Mesodermal cell (in vitro differentiated cells): Measurements from ENCODE around the gene JADE2.

Experiments used
- H3K27ac ChIP-seq: 2 replicates; pipeline ENCODE4 v1.7.0; 2013; ENCODE audit warnings: mild to moderate bottlenecking, low read depth, low read length, moderate library complexity; ENCODE audit not compliant: severe bottlenecking
- H3K36me3 ChIP-seq: 2 replicates; pipeline ENCODE4 v1.7.1; 2013; ENCODE audit warnings: mild to moderate bottlenecking, low read length, moderate library complexity; ENCODE audit not compliant: control insufficient read depth, insufficient read depth
- H3K4me1 ChIP-seq: one replicate; pipeline ENCODE4 v1.7.1; 2013; ENCODE audit warnings: mild to moderate bottlenecking, low read length; ENCODE audit not compliant: insufficient read depth, control insufficient read depth, poor library complexity, severe bottlenecking
- H3K4me3 ChIP-seq: 2 replicates; pipeline ENCODE4 v1.7.0; 2013; ENCODE audit warnings: low read length, control low read depth, mild to moderate bottlenecking; ENCODE audit not compliant: insufficient read depth, poor library complexity, severe bottlenecking; ENCODE audit errors: extremely low read depth
- H3K9me3 ChIP-seq: 2 replicates; pipeline ENCODE4 v1.7.1; 2013; ENCODE audit warnings: mild to moderate bottlenecking, low read length, moderate library complexity; ENCODE audit not compliant: control insufficient read depth
- WGBS, 2 experiments: methylation state at CpG; one replicate each; pipeline ENCODE4 v1.1.5; 2013; ENCODE audit warnings: missing lambda C conversion rate in 2 of 2; ENCODE audit not compliant: insufficient coverage in 2 of 2; 5-methylcytosine and 5-hydroxymethylcytosine counted together

JADE2 gene

GRCh38 chr5:134533115-134533815 is 7.8 kb downstream of the JADE2 start:
- Histone ChIP-seq H3K27ac (no peak overlapping the region), H3K4me1 (peaks cover 8% of the 10 kb centered on the region), H3K9me3 (no peaks in the 10 kb centered on the region), H3K4me3 (no peak overlapping the region), H3K36me3 (peaks cover 17% of the 10 kb centered on the region)
- WGBS, 2 experiments = 92 to 96% methylated on average over 4 to 5 of the region's 10 CpGs

DNA sequence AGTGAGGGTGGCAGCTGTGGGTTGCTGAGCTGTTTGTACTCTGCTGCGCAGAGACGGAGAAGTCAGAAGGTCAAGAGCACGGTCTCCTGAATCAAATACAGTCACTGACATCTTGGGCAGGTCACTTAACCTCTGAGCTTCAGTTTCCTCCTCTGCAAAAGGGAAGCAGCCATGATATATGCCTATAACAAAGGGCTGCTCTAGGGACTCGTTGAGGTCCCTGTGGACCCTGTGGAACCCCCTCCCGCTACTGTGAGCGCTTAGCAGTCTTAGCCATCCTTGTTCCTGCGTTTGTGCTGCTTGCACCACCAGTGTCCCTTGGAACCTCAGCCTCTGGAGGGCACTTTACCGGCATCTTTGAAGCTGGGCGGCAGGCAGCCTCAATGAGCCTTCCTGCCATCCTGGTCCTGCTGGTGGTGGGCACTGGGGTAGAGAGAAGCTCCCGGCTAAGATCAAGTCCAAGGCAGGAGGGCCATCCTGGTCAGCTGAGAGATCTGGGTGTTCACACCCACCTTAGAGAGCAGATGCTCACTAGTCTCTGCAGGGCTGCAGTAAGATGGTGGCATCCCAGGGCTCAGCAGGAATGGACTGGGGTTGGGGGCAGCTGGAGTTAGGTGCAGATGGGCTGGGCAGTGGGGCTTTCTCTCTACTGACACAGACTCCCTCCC is 8.7 kb downstream of the JADE2 start:
- WGBS, 2 experiments = 79 to 82% methylated on average over 9 to 10 of the region's 10 CpGs
- Histone ChIP-seq H3K9me3 (no peaks in the 10 kb centered on the region), H3K27ac (no peak overlapping the region), H3K4me3 (no peak overlapping the region), H3K36me3 (peaks cover 21% of the 10 kb centered on the region), H3K4me1 (peaks cover 8% of the 10 kb centered on the region)

- Histone ChIP-seq H3K4me3 (no peak overlapping the region), H3K4me1 (peaks cover 11% of the 10 kb centered on the region), H3K9me3 (no peaks in the 10 kb centered on the region), H3K36me3 (peaks cover 23% of the 10 kb centered on the region), H3K27ac (no peak overlapping the region)
- 75 to 94% methylated on average over 5 of the region's 5 CpGs for WGBS, 2 experiments
Observed at GRCh38 chr5:134534726-134535110, 9.2 kb downstream of the JADE2 start.

GRCh38 chr5:134536876-134537275 is 11.4 kb downstream of the JADE2 start:
- Histone ChIP-seq H3K36me3 (peaks cover 24% of the 10 kb centered on the region), H3K27ac (no peak overlapping the region), H3K4me1 (peaks cover 4% of the 10 kb centered on the region), H3K9me3 (no peaks in the 10 kb centered on the region), H3K4me3 (no peak overlapping the region)
- WGBS, 2 experiments = 88 to 89% methylated on average over 1 of the region's 1 CpG

- Histone ChIP-seq H3K4me1 (peaks cover 4% of the 10 kb centered on the region), H3K27ac (no peak overlapping the region), H3K4me3 (no peak overlapping the region), H3K9me3 (no peaks in the 10 kb centered on the region), H3K36me3 (peaks cover 24% of the 10 kb centered on the region)
Observed at GRCh38 chr5:134537297-134537696, 11.8 kb downstream of the JADE2 start.

DNA sequence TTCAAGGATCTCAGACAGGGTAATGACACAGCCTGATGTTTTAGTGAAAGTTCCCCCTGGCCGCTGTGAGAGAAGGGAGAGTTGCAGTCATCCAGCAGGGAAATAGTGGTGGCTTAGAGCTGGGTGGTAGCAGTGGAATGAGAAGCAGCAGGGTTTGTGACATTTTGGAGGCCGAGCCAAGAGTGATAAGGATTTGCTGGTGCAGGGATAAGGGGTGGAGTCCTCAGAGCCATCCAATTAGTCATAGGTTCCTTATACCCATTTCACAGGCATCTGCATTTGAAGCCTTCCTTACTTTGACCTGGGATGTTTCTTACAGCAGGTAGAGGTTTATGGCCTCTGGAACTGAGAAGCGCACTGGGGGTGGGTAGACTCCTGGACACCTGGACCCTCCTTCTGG is 12.8 kb downstream of the JADE2 start:
- Histone ChIP-seq H3K27ac (no peak overlapping the region), H3K36me3 (peaks cover 24% of the 10 kb centered on the region), H3K4me3 (no peak overlapping the region), H3K4me1 (peaks cover 4% of the 10 kb centered on the region), H3K9me3 (no peaks in the 10 kb centered on the region)
- WGBS, 2 experiments = 94 to 100% methylated on average over 1 to 2 of the region's 3 CpGs

- Histone ChIP-seq H3K36me3 (peaks cover 24% of the 10 kb centered on the region), H3K27ac (no peak overlapping the region), H3K4me3 (no peak overlapping the region), H3K4me1 (peaks cover 4% of the 10 kb centered on the region), H3K9me3 (no peaks in the 10 kb centered on the region)
- 71% methylated on average over 1 of the region's 2 CpGs; no CpG with 5 or more reads in 1 of the 2 experiments for WGBS, 2 experiments
Observed at GRCh38 chr5:134539732-134540131, 14.3 kb downstream of the JADE2 start.

GRCh38 chr5:134540747-134541733 is 15.6 kb downstream of the JADE2 start:
- WGBS, 2 experiments = 93 to 95% methylated on average over 14 of the region's 15 CpGs
- no peaks in the 10 kb centered on the region for H3K9me3 ChIP-seq

GRCh38 chr5:134541736-134542376 is 16.4 kb downstream of the JADE2 start:
- Histone ChIP-seq H3K27ac (no peak overlapping the region), H3K4me1 (peaks cover 4% of the 10 kb centered on the region), H3K9me3 (no peaks in the 10 kb centered on the region), H3K4me3 (no peak overlapping the region), H3K36me3 (peaks cover 17% of the 10 kb centered on the region)
- WGBS, 2 experiments = 77 to 78% methylated on average over 4 of the region's 4 CpGs

More at GRCh38 chr5:134540747-134541733, 15.6 kb downstream of the JADE2 start:
- Histone ChIP-seq H3K27ac (no peak overlapping the region), H3K36me3 (peaks cover 23% of the 10 kb centered on the region), H3K4me3 (no peak overlapping the region), H3K4me1 (peaks cover 4% of the 10 kb centered on the region)
